ENCODE data around the gene CRISPLD2.

CRISPLD2 gene

GRCh38 chr16:84916850-84917249, 97.1 kb downstream of the CRISPLD2 start:
- ChIA-PET POLR2A (ENCODE audit: low non-redundant PET) (no interaction called here), CTCF (interaction anchor here (0.6 kb wide), 1 partner anchor 329 kb away, joined by 3 read pairs; no protein-coding TSS in a partner anchor)
- no peak for DNase-seq (ENCODE audit: low spot score)
- TF ChIP-seq CTCF (conservative IDR thresholded peaks at IDR 0.05; ENCODE audit: low read depth), result no peak
- no peak overlapping the region for H3K27ac ChIP-seq

- H3K27ac ChIP-seq, result no peak overlapping the region
- CTCF ChIA-PET, result interaction anchor here (0.6 kb wide), 1 partner anchor 99 kb away, joined by 3 read pairs; no protein-coding TSS in a partner anchor
- no peak for TF ChIP-seq CTCF (conservative IDR thresholded peaks at IDR 0.05; ENCODE audit: low read depth)
- DNase-seq (ENCODE audit: low spot score), result no peak
- POLR2A ChIA-PET (ENCODE audit: low non-redundant PET), result no interaction called here
Observed at GRCh38 chr16:84917492-84917891, 97.7 kb downstream of the CRISPLD2 start.

GRCh38 chr16:84918006-84918909, 98.5 kb downstream of the CRISPLD2 start:
- no peak for DNase-seq (ENCODE audit: low spot score)
- TF ChIP-seq CTCF (conservative IDR thresholded peaks at IDR 0.05; ENCODE audit: low read depth), result no peak
- no peak overlapping the region for H3K27ac ChIP-seq
- ChIA-PET CTCF (interaction anchor here (0.6 kb wide), 2 partner anchors 99 to 303 kb away, joined by 3 read pairs; no protein-coding TSS in a partner anchor), POLR2A (ENCODE audit: low non-redundant PET) (no interaction called here)

GRCh38 chr16:84919269-84919668, 99.5 kb downstream of the CRISPLD2 start:
- CTCF ChIA-PET, result interaction anchor here (0.6 kb wide), 1 partner anchor 304 kb away, joined by 3 read pairs; no protein-coding TSS in a partner anchor

GRCh38 chr16:84919708-84920107, 99.9 kb downstream of the CRISPLD2 start:
- POLR2A ChIA-PET (ENCODE audit: low non-redundant PET), result no interaction called here
- no peak overlapping the region for H3K27ac ChIP-seq
- no peak for TF ChIP-seq CTCF (conservative IDR thresholded peaks at IDR 0.05; ENCODE audit: low read depth)
- no peak for DNase-seq (ENCODE audit: low spot score)
- CTCF ChIA-PET, result interaction anchor here (0.6 kb wide), 1 partner anchor 390 kb away, joined by 4 read pairs; no protein-coding TSS in a partner anchor

More at GRCh38 chr16:84919269-84919668, 99.5 kb downstream of the CRISPLD2 start:
- TF ChIP-seq CTCF (conservative IDR thresholded peaks at IDR 0.05; ENCODE audit: low read depth), result no peak
- no peak for DNase-seq (ENCODE audit: low spot score)
- H3K27ac ChIP-seq, result no peak overlapping the region
- POLR2A ChIA-PET (ENCODE audit: low non-redundant PET), result no interaction called here

- no peak overlapping the region for H3K27ac ChIP-seq
- DNase-seq (ENCODE audit: low spot score), result no peak
- TF ChIP-seq CTCF (conservative IDR thresholded peaks at IDR 0.05; ENCODE audit: low read depth), result no peak
- ChIA-PET POLR2A (ENCODE audit: low non-redundant PET) (no interaction called here), CTCF (interaction anchor here (0.6 kb wide), 1 partner anchor 390 kb away, joined by 4 read pairs; no protein-coding TSS in a partner anchor)
Observed at GRCh38 chr16:84920333-84920732, 100.5 kb downstream of the CRISPLD2 start.
